Myocyte (in vitro differentiated cells): ENCODE results near the gene ALDH3B2. TPM values are rescaled to one million over a fixed set of nuclear protein-coding genes. Genes with fewer than 3 reads are reported as not detected.
"Not testable (repeated sequence)": the region's sequence is repeated elsewhere in the genome, so short reads cannot be mapped to it uniquely, and the experiment has no call there.

Experiments
- DNase-seq: peaks from one replicate; pipeline ENCODE4 v3.0.0-alpha.2; 2012; ENCODE audit warnings: low read depth
- total RNA-seq: library from RNA; depleted of rRNA; stranded (reverse); fragments of >200 nt; gene quantifications from 2 replicates; pipeline ENCODE4 v1.2.3, GENCODE V29; 2014

Gene ALDH3B2
- total RNA-seq, 1 donor from 2014 or later = not detected

- no peak for DNase-seq
These were observed 43.0 kb downstream of the ALDH3B2 start for GRCh38 chr11:67631411-67631810.

DNA sequence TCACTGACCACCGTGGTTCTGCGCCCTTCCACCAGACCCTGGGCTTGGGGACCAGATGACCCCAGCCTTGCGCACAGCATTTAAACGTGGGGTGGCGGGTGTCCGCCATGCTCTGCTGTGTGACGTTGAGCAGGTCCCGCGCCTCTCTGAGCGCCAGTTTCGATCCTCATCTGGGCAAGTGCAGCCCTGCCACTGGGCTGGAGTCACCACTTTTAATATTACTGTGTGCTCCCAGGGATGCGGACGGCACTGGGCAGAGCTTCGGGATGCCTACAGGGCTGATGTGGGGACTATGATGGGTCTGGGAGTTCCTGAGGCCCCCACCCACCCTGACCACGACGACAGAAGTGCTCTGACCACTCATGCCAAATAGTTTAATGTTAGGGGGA is 43.5 kb downstream of the ALDH3B2 start:
- DNase-seq = no peak

DNA sequence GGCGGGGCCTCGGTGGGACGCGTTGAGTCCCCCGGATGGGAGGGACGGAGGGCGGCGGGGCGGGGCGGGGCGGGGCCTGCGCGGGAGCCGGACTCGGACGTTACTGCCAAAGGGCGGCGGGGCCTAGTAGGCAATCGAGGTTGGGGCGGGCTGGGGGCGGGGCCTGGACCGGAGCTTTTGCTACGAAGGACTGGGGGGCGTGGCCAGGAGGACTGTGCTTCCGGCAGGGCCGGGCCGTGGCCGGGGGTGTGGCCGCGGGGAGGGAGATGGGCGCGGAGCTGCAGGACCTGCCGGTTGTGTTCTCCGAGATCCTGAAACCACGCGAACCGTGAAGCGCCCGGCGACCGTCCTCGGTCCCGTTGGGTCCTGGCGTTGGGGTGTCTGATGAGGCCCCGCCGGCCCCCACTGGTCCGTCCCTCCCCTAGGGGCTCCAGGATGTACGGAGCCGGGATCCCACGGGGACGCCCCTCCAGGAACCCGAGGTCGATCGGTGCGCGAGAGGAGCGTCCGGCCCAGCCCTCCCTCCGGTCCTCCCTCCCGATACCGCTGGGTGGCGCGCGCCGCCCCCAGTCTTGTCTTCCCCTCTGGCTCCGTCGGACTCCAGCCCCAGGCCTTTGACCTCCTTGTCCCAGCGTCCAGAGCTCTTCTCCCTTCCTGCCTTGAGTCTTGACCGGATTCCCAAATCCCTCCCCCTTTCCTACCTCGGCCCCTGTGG is 44.0 kb downstream of the ALDH3B2 start:
- peak; percentile 96 for DNase-seq

DNA sequence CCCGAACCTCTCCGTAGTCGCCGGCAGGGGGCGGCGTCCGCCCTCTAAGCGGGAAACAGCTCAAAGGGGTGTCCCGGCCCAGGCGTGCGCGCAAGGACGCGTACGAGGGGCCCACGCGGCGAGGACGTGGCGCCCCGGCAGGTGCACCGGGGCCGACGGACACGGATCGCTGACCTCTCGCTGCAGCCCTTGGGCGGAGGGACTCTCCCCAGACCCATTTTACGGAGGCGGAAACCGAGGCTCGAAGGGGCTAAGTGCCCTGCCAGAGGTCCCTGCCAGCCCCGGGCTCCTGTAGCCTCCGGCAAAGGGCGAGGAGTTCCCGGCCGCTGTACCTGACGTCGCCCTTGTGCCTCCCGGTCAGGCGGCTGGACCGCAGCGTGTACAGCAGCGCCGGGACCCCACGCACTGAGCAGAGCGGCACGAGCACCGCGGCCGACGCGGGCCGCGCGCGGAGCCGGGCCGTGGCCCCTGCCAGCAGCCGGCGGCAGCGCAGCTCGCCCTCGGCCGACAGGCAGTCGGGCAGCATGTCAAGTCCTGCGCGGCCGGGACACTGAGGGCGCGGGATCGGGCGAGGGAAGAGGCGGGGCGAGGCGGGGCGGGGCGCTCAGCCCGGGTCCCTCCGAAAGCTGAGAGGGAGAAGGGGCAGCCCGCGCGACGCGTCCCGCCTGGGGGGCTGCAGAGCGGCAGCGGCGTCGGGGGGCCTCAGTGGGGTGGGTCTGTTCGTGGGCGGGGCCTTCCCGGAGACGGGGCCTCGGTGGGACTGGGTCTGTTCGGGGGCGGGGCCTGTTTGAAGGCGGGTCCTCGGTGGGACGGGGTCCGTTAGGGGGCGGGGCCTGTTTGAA is 44.8 kb downstream of the ALDH3B2 start, which contains the start of gene NUDT8:
TSS of gene NUDT8 (minus strand) at position 552 of the 842 bp plus-strand sequence. CDS start at position 526, 26 bp downstream.
- peak; percentile 78 for DNase-seq

DNA sequence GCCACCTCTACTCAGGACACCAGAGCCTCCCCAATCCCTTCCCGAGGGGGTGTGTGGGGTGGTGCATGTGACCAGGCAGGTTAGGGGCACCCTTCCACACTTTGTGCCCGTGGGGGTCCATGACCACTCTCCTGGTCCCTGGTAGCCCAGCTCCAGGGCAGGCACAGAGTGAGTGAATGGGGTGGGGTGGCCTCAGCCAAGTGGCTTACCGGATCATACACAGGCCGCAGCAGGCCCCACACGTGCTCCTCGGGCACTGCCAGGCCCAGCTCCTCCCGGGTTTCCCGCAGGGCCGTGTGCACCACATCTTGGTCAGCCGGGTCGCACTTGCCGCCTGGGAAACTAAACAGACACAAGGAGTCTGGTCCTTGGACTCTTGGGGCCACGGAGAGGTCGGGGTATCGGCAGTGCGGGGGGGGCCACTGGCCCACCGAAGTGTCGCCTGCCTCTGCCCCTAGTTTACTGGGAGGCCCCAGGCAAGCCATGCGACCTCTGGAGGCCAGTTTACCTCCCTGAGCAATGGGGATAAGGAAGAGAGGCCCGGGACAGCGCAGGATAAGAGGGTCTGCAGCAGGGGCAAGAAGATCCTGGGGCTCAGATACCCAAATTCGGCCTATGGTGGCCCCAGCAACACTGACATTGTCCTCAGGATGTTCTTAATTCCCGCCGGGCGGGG is 45.6 kb downstream of the ALDH3B2 start:
- no peak for DNase-seq

GRCh38 chr11:67627812-67628624 is 46.4 kb downstream of the ALDH3B2 start:
- no peak for DNase-seq

DNA sequence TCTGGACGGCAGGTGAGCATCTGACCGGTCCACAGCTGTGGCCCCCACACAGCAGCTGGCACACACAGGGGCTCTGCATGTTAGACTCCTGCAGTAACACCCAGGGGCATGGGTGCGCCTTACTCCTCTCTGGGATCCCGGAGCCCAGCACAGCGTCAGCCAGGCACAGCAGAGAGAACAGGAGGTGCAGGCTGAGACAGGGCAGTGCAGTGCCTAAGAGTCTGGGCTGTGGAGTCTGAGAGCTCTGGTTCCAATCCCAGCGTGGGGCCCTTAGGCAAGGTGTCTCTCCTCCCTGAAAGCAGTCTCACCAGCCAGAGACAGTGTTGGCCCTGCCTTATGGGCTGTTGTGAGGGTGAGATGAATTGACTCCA is 47.0 kb downstream of the ALDH3B2 start:
- no peak for DNase-seq

DNA sequence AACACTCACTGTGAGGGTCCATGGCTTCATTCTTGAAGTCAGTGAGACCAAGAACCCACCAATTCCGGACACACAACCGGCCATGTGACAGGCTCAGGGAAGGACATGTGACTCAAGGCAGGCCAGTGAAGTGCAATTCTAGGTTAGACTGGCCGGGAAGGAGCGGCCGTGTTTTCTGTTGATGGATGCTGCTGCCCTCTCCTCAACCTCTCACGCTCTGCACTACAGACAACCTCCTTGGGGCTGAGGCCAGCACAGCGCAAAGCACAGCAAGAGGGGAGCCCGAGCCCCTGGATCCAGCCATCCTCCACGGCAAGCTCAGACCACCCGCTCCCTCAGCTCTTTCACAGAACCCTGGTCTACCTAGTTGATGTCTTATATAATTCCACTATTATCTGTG is 47.5 kb downstream of the ALDH3B2 start:
- DNase-seq = no peak

DNA sequence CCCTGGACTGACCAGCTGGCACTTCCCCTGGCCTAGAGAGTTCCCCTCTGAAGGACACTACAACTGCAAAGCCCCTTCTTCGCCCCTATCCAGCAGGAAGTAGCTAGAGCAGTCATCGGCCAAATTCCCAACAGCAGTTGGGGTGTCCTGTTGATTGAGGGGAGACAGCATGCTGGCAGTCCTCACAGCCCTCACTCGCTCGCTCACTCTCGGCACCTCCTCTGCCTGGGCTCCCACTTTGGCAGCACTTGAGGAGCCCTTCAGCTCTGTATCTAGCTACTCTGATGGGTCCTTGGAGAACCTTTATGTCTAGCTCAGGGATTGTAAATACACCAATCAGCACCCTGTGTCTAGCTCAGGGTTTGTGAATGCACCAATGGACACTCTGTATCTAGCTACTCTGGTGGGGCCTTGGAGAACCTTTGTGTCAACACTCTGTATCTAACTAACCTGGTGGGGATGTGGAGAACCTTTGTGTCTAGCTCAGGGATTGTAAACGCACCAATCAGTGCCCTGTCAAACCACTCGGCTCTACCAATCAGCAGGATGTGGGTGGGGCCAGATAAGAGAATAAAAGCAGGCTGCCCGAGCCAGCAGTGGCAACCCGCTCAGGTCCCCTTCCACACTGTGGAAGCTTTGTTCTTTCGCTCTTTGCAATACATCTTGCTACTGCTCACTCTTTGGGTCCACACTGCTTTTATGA is 48.1 kb downstream of the ALDH3B2 start:
- not testable (repeated sequence) for DNase-seq

GRCh38 chr11:67623795-67624194 is 50.6 kb downstream of the ALDH3B2 start:
- DNase-seq = not testable (repeated sequence)

- not testable (repeated sequence) for DNase-seq
These were observed 51.5 kb downstream of the ALDH3B2 start for GRCh38 chr11:67622905-67623304.

DNA sequence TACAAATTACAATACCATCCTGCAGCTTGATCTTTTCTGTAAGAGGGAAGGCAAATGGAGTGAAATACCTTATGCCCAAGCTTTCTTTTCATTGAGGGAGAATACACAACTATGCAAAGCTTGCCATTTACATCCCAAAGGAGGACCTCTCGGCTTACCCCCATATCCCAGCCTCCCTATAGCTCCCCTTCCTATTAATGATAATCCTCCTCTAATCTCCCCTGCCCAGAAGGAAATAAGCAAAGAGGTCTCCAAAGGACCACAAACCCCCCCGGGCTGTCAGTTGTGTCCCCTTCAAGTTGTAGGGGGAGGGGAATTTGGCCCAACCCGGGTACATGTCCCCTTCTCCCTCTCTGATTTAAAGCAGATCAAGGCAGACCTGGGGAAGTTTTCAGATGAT is 52.5 kb downstream of the ALDH3B2 start:
- not testable (repeated sequence) for DNase-seq

DNA sequence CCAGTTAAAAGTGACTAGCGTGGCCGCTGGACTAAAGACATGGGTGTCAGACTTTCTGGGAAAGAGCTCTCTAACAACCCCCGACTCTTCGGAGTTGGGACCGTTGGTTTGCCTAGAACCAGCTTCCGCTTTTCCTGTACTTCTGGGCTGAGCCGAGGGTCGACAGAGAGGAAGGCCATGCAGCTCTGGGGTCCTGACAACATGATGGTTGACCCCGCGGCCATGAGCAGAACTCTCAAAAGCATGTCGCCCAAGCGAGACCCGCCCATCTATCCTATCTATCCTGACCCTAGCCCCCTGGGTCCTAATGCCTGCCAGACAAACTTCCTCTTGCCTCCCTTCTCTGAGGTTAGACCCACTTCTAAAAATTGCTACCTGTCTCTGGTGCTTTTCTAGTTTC is 53.8 kb downstream of the ALDH3B2 start:
- DNase-seq = not testable (repeated sequence)

DNA sequence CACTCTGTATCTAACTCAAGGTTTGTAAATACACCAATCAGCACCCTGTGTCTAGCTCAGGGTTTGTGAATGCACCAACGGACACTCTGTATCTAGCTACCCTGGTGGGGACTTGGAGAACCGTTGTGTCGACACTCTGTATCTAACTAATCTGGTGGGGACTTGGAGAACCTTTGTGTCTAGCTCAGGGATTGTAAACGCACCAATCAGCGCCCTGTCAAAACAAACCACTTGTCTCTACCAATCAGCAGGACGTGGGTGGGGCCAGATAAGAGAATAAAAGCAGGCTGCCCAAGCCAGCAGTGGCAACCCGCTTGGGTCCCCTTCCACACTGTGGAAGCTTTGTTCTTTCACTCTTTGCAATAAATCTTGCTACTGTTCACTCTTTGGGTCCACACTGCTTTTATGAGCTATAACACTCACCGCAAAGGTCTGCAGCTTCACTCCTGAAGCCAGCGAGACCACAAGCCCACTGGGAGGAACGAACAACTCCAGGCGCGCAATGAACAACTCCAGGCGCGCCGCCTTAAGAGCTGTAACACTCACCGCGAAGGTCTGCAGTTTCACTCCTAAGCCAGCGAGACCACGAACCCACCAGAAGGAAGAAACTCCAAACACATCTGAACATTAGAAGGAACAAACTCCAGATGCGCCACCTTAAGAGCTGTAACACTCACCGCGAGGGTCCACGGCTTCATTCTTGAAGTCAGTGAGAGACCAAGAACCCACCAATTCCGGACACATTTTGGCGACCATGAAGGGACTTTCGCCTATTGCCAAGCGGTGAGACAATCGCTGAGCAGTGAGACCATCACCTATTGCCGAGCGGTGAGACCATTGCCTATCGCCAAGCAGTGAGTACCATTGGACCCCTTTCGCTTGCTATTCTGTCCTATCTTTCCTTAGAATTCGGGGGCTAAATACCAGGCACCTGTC is 54.5 kb downstream of the ALDH3B2 start:
- DNase-seq = not testable (repeated sequence)

GRCh38 chr11:67618901-67619659 is 55.3 kb downstream of the ALDH3B2 start:
- DNase-seq = not testable (repeated sequence)

DNA sequence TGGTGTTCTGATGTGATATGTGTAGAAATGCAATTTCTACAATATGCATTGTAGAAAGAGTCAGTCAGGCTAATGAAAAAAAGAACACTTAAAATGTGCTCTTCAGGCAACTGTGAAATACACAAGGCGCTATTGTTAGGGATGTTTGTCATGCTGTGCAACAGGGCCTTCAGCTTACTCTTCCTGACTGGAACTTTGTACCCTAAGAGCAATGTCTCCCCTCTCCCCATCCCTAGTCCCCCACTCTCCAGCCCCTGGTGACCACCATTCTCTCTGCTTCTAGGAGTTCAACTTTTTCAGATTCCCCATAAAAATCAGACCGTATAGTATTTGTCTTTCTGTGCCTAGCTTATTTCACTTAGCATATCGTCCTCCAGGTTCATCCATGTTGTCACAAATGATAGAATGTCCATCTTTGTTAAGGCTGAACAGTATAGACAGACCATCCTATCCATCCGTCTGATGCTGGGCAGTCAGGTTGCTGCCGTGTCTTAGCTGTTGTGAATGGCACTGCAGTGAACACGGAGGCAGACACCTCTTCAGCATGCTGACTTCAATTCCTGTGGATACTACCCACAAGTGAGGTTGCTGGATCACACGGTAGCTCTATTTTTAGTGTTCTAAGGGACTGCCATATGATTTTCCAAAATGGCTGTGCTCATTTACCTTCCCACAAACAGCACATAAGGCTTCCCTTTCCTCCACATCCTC is 57.0 kb downstream of the ALDH3B2 start:
- DNase-seq = peak; percentile 20

DNA sequence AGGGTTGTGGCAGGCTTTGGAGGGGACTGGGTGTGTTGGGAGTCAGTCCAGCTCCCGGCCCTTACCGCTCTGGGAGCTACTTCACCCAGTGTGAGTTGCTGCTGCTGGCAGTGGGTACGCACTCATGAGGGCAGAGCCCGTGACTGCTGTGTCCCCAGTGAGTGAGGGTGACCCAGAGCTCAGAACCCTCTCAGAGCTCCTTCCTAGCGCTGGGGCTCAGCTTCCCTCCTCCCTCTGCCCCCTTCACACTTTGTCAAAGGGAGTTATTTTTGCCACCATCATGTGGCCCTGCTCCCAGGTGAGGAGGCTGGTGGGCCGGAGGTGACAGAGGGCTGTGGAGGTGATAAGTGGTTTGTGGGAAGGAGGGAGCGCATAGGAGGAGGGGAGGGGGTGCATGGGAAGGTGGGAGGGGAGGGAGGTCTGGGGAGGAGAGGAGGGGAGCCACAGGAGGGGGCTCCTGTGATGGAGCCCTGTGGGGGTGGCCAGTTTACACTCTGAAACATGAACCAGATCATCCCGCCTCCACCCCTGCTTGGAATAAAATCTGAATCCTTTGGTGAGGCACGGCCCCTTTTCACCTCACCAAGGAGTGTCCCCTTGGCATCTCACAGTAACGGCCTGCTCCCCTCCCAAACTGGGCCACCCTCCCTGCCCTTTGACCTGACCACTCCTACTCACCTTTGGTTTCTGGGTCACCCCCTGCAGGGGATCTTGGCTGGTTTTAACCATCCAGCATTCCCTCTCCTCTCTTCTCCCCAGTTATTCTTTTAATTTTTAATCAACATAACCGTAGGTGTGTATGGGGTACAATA is 57.8 kb downstream of the ALDH3B2 start:
- no peak for DNase-seq
